ENCODE results near the gene DNAH2. TPM values are rescaled to one million over a fixed set of nuclear protein-coding genes. Genes with fewer than 3 reads are reported as not detected.

The DNAH2 gene
- total and polyA plus RNA-seq, 2 experiments from 2014 or later, result 0.38 TPM; not detected in 1

- Mint-ChIP-seq H3K4me1 (no peaks in the 10 kb centered on the region; the same call in 2 of the 3 replicates), H3K27ac (no peak overlapping the region), H3K36me3 (ENCODE audit: low read depth) (no peaks in the 10 kb centered on the region; the same call in 2 of the 3 replicates), H3K9me3 (no peaks in the 10 kb centered on the region), H3K4me3 (no peak overlapping the region; the same call in 2 of the 3 replicates), H3K27me3 (ENCODE audit: insufficient read depth, low read depth, poor library complexity) (peaks cover 17% of the 10 kb centered on the region)
- Histone ChIP-seq H3K4me3 (no peak overlapping the region), H3K27me3 (ENCODE audit: insufficient read depth) (no peaks in the 10 kb centered on the region), H3K79me2 (replicated peaks; ENCODE audit: insufficient read depth) (no peaks in the 10 kb centered on the region), H3K4me2 (no peak overlapping the region), H3F3A (replicated peaks; ENCODE audit: low read depth) (no peaks in the 10 kb centered on the region), H3K36me3 (ENCODE audit: insufficient read depth) (no peaks in the 10 kb centered on the region), H3K27ac (ENCODE audit: low read depth) (no peak overlapping the region), H3K4me1 (ENCODE audit: insufficient read depth) (no peaks in the 10 kb centered on the region), H2AFZ (no peak overlapping the region), H4K20me1 (replicated peaks; ENCODE audit: insufficient read depth) (no peaks in the 10 kb centered on the region), H3K9me2 (ENCODE audit: insufficient read depth) (no peaks in the 10 kb centered on the region)
- no peak for DNase-seq (ENCODE audit: low spot score)
- ATAC-seq, result no peak
- TF ChIP-seq ZNF114 (CRISPR knock-in tag; IDR thresholded peaks at IDR 0.05) (no peak), ZNF462 (CRISPR knock-in tag; IDR thresholded peaks at IDR 0.05) (no peak), REST (IDR thresholded peaks at IDR 0.05; ENCODE audit: unreplicated experiment) (no peak), CREB1 (CRISPR knock-in tag; IDR thresholded peaks at IDR 0.05; ENCODE audit: low read depth) (no peak), NANOG (IDR thresholded peaks at IDR 0.05; ENCODE audit: borderline replicate concordance) (no peak), ZNF331 (CRISPR knock-in tag; IDR thresholded peaks at IDR 0.05; ENCODE audit: low read depth) (no peak), EZH2phosphoT487 (IDR thresholded peaks at IDR 0.05; ENCODE audit: unreplicated experiment) (no peak), JUNB (IDR thresholded peaks at IDR 0.05; ENCODE audit: unreplicated experiment) (no peak), POLR2AphosphoS5 (IDR thresholded peaks at IDR 0.05; ENCODE audit: low read depth) (no peak), STAT1 (IDR thresholded peaks at IDR 0.05; ENCODE audit: unreplicated experiment) (no peak), CTCF (conservative IDR thresholded peaks at IDR 0.05; ENCODE audit: low read depth in 2 of 2) (no peak), EZH2 (IDR thresholded peaks at IDR 0.05; ENCODE audit: low read depth, unreplicated experiment) (no peak), ETS1 (IDR thresholded peaks at IDR 0.05) (no peak)
Measured at GRCh38 chr17:7816926-7817642, 99.5 kb downstream of the DNAH2 start.

All from GM23338 (cell line).